Lung (tissue), 12 donors: ENCODE data around the gene PKN2. TPM values are rescaled to one million over a fixed set of nuclear protein-coding genes. Genes with fewer than 3 reads are reported as not detected.
"Not testable (repeated sequence)": the region's sequence is repeated elsewhere in the genome, so short reads cannot be mapped to it uniquely, and the experiment has no call there.

ENCODE experiments used
- ATAC-seq: fragments of 200-7000 bp; cut with Tn5 transposase; one replicate; pipeline ENCODE4 v1.9.1; 2020; ENCODE audit warnings: moderate number of reproducible peaks; ENCODE audit not compliant: insufficient read depth, low FRiP score
- DNase-seq, 3 donors: peaks; one replicate each; pipeline ENCODE4 v3.0.0-alpha.2; 2013 to 2017
- H3K27ac ChIP-seq, 2 donors: one replicate each; pipeline ENCODE4 v1.5.1; 2013; ENCODE audit warnings: mild to moderate bottlenecking in 2 of 2, moderate library complexity in 2 of 2, control low read depth in 1 of 2, inconsistent platforms in 1 of 2, low read depth in 1 of 2, low read length in 1 of 2
- H3K27me3 ChIP-seq, 3 donors: one replicate each; pipeline ENCODE4 v1.5.1; 2013; ENCODE audit warnings: low read length in 2 of 3; ENCODE audit not compliant: control insufficient read depth in 3 of 3, insufficient read depth in 3 of 3
- H3K36me3 ChIP-seq, 4 donors: one replicate each; pipeline ENCODE4 v1.5.1; 2013; ENCODE audit warnings: low read length in 4 of 4, mild to moderate bottlenecking in 1 of 4, moderate library complexity in 1 of 4; ENCODE audit not compliant: control insufficient read depth in 4 of 4, insufficient read depth in 4 of 4
- H3K4me1 ChIP-seq, 5 donors: one replicate each; pipeline ENCODE4 v1.5.1; 2013; ENCODE audit warnings: low read length in 5 of 5, mild to moderate bottlenecking in 2 of 5, moderate library complexity in 1 of 5; ENCODE audit not compliant: control insufficient read depth in 5 of 5, insufficient read depth in 5 of 5
- H3K4me3 ChIP-seq: one replicate; pipeline ENCODE4 v1.5.1; 2013; ENCODE audit warnings: mild to moderate bottlenecking, control low read depth, moderate library complexity
- H3K9ac ChIP-seq, 2 donors: one replicate each; pipeline ENCODE4 v1.5.1; 2013; ENCODE audit warnings: low read length in 2 of 2, control low read depth in 1 of 2; ENCODE audit not compliant: insufficient read depth in 1 of 2
- H3K9me3 ChIP-seq, 4 donors: one replicate each; pipeline ENCODE4 v1.5.1; 2013; ENCODE audit warnings: low read length in 3 of 4, mild to moderate bottlenecking in 1 of 4, moderate library complexity in 1 of 4; ENCODE audit not compliant: control insufficient read depth in 4 of 4, insufficient read depth in 3 of 4
- CTCF ChIP-seq: IDR thresholded peaks from 2 replicates; pipeline ENCODE4 v1.5.1; 2012; ENCODE audit warnings: mild to moderate bottlenecking; ENCODE audit errors: control extremely low read depth, extremely low read depth
- WGBS, 2 donors: extraction: QIAGEN DNeasy Blood & Tissue Kit; methylation state at CpG; one replicate each; pipeline ENCODE4 v1.1.7; 2013; 5-methylcytosine and 5-hydroxymethylcytosine counted together
- polyA plus RNA-seq, 2 donors: library from polyadenylated mRNA; stranded (reverse); fragments of 200-250 nt; gene quantifications; one replicate each; pipeline ENCODE4 v1.2.1, GENCODE V29; 2013
- total RNA-seq, 2 donors: library from RNA; depleted of rRNA in 1 of 2; stranded (reverse); fragments of >200 nt in 1 of 2; gene quantifications; one replicate each; pipeline ENCODE4 v1.2.1, GENCODE V29; 2014 to 2021
- donor health status: control.
- donor health status: control.
- donor health status: Bipolar disorder and iron deficiency.
- donor health status: healthy.
- donor health status: DM: yes; HTN: yes; CAD: no.

The PKN2 gene
- total and polyA plus RNA-seq, 4 donors: 9.5 to 130 (median 24.8) TPM

GRCh38 chr1:88867743-88868521 lies 183.9 kb downstream of the PKN2 start:
- 57 to 63% methylated on average over 6 of the region's 6 CpGs for WGBS, 2 donors
- H3K4me3 ChIP-seq: no peak overlapping the region
- H3K4me1 ChIP-seq: peaks cover 0 to 2% (median 0%) of the 10 kb centered on the region in 5 donors
- DNase-seq (peak in 1 of 3 donors; percentile 12), ATAC-seq (no peak)
- no peak overlapping the region for H3K9ac ChIP-seq
- H3K27me3 ChIP-seq: no peaks in the 10 kb centered on the region
- TF ChIP-seq CTCF: no peak
- H3K36me3 ChIP-seq: peaks cover 0 to 4% (median 2%) of the 10 kb centered on the region in 4 donors
- H3K9me3 ChIP-seq: no peaks in the 10 kb centered on the region
- H3K27ac ChIP-seq: no peak overlapping the region

GRCh38 chr1:88869644-88870043 lies 185.6 kb downstream of the PKN2 start:
- WGBS, 2 donors: 95 to 98% methylated on average over 14 of the region's 14 CpGs
- ATAC-seq, H3K27me3 ChIP-seq, H3K9ac ChIP-seq, DNase-seq, H3K27ac ChIP-seq, H3K36me3 ChIP-seq, H3K9me3 ChIP-seq, H3K4me3 ChIP-seq: not testable (repeated sequence)
- peaks cover 0 to 12% (median 3%) of the 10 kb centered on the region in 5 donors for H3K4me1 ChIP-seq

- H3K36me3 ChIP-seq: peaks cover 3 to 5% (median 3%) of the 10 kb centered on the region in 4 donors
- peak overlapping the region in 1 of 2 donors; percentile 40 for H3K27ac ChIP-seq
- no peaks in the 10 kb centered on the region for H3K9me3 ChIP-seq
- WGBS, 2 donors: 30 to 35% methylated on average over 5 of the region's 5 CpGs
- ATAC-seq (no peak), DNase-seq (peak; percentile 24 to 81 (median 67))
- H3K4me3 ChIP-seq: no peak overlapping the region
- no peaks in the 10 kb centered on the region for H3K27me3 ChIP-seq
- no peak for TF ChIP-seq CTCF
- H3K4me1 ChIP-seq: peaks cover 0 to 32% (median 10%) of the 10 kb centered on the region in 5 donors
- no peak overlapping the region for H3K9ac ChIP-seq
These were observed 189.8 kb downstream of the PKN2 start for GRCh38 chr1:88873737-88874349.

GRCh38 chr1:88875595-88875994 lies 191.5 kb downstream of the PKN2 start:
- Histone ChIP-seq H3K36me3 (peaks cover 0 to 7% (median 3%) of the 10 kb centered on the region in 4 donors), H3K4me3 (no peak overlapping the region), H3K9me3 (no peaks in the 10 kb centered on the region), H3K27ac (no peak overlapping the region), H3K27me3 (no peaks in the 10 kb centered on the region), H3K4me1 (peaks cover 0 to 32% (median 10%) of the 10 kb centered on the region in 5 donors), H3K9ac (no peak overlapping the region)
- ATAC-seq (no peak), DNase-seq (no peak)
- TF ChIP-seq CTCF: no peak
- 89 to 96% methylated on average over 4 of the region's 4 CpGs for WGBS, 2 donors
